Suprapubic skin (tissue), 4 donors: Measurements from ENCODE around the gene PCDH8. TPM values are rescaled to one million over a fixed set of nuclear protein-coding genes. Genes with fewer than 3 reads are reported as not detected.

ENCODE experiments used
- DNase-seq, 2 donors: peaks; one replicate each; pipeline ENCODE4 v3.0.0-alpha.2; 2019; ENCODE audit warnings: low spot score in 2 of 2
- H3K27ac ChIP-seq: fragments of 200-600 bp; sonication (generic); one replicate; pipeline ENCODE4 v1.5.1; 2019
- H3K27me3 ChIP-seq: fragments of 200-600 bp; sonication (generic); one replicate; pipeline ENCODE4 v1.5.1; 2019
- H3K36me3 ChIP-seq: fragments of 200-600 bp; sonication (generic); one replicate; pipeline ENCODE4 v1.5.1; 2019
- H3K4me1 ChIP-seq: fragments of 200-600 bp; sonication (generic); one replicate; pipeline ENCODE4 v1.5.1; 2019
- H3K4me3 ChIP-seq: fragments of 200-600 bp; sonication (generic); one replicate; pipeline ENCODE4 v1.5.1; 2019; ENCODE audit warnings: mild to moderate bottlenecking
- H3K9me3 ChIP-seq: fragments of 200-600 bp; sonication (generic); one replicate; pipeline ENCODE4 v1.5.1; 2019
- CTCF ChIP-seq, 2 donors: fragments of 200-600 bp in 1 of 2; fragments of 450-650 bp in 1 of 2; sonication (generic) in 1 of 2; IDR thresholded peaks; one replicate each; pipeline ENCODE4 v1.5.1; 2016 to 2019; ENCODE audit warnings: antibody characterized with exemption in 2 of 2, mild to moderate bottlenecking in 1 of 2, moderate library complexity in 1 of 2
- EP300 ChIP-seq: sonication (generic); formaldehyde crosslinking; IDR thresholded peaks from one replicate; pipeline ENCODE4 v1.6.1; 2017; ENCODE audit warnings: antibody characterized with exemption
- POLR2A ChIP-seq, 2 donors: fragments of 450-650 bp; IDR thresholded peaks; one replicate each; pipeline ENCODE4 v1.6.1; 2017; ENCODE audit warnings: antibody characterized with exemption in 2 of 2, mild to moderate bottlenecking in 2 of 2, moderate library complexity in 2 of 2
- POLR2AphosphoS5 ChIP-seq, 3 donors: sonication (generic); formaldehyde crosslinking; IDR thresholded peaks; one replicate each; pipeline ENCODE4 v1.6.1; 2017; ENCODE audit warnings: antibody characterized with exemption in 3 of 3
- WGBS: methylation state at CpG from one replicate; pipeline ENCODE4 v1.1.5; 2018; 5-methylcytosine and 5-hydroxymethylcytosine counted together
- total RNA-seq, 4 donors: library from RNA; depleted of rRNA; stranded (reverse); fragments of >200 nt; gene quantifications; one replicate each; pipeline ENCODE4 v1.1.0, GENCODE V29; 2016

Gene PCDH8
- total RNA-seq, 4 donors from 2014 or later: 0.30 to 1.3 (median 0.55) TPM; not detected in 1

DNA sequence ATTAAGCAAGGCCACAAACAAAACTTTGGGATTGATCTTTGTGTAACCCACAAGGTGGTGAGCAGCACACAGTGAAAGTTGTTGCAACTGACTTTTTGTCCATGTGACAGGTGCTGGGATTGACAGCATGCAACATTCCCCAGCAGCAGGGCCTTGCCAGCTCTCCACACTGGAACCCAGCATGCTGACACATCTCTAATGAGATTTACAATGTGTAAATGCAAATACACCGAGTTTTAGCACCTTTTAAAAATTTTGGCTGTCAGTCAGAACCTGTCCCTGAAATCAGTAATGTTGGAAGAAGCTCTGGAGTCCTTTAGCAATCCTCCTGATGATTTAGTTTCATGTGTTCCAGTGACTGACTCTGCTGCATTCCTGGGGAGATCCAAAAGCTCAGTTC is 16.5 kb upstream of the PCDH8 start:
- TF ChIP-seq POLR2A (IDR thresholded peaks at IDR 0.05): no peak
- no peak for TF ChIP-seq EP300
- no peak for TF ChIP-seq POLR2AphosphoS5 (IDR thresholded peaks at IDR 0.05)
- TF ChIP-seq CTCF (IDR thresholded peaks at IDR 0.05): no peak
- H3K4me3 ChIP-seq: no peak overlapping the region
- 8% methylated on average over 1 of the region's 1 CpG for WGBS
- H3K27ac ChIP-seq: no peak overlapping the region
- no peaks in the 10 kb centered on the region for H3K27me3 ChIP-seq
- no peaks in the 10 kb centered on the region for H3K4me1 ChIP-seq
- no peaks in the 10 kb centered on the region for H3K36me3 ChIP-seq
- no peaks in the 10 kb centered on the region for H3K9me3 ChIP-seq
- DNase-seq: no peak

GRCh38 chr13:52862358-52863206 is 14.1 kb upstream of the PCDH8 start:
- Histone ChIP-seq H3K36me3 (no peaks in the 10 kb centered on the region), H3K4me1 (no peaks in the 10 kb centered on the region), H3K27ac (no peak overlapping the region), H3K9me3 (no peaks in the 10 kb centered on the region), H3K4me3 (no peak overlapping the region), H3K27me3 (no peaks in the 10 kb centered on the region)
- WGBS: 54% methylated on average over 3 of the region's 3 CpGs
- TF ChIP-seq EP300: no peak
- peak in 1 of 2 donors; percentile 30 for TF ChIP-seq CTCF (IDR thresholded peaks at IDR 0.05)
- no peak for TF ChIP-seq POLR2AphosphoS5 (IDR thresholded peaks at IDR 0.05)
- DNase-seq: no peak

DNA sequence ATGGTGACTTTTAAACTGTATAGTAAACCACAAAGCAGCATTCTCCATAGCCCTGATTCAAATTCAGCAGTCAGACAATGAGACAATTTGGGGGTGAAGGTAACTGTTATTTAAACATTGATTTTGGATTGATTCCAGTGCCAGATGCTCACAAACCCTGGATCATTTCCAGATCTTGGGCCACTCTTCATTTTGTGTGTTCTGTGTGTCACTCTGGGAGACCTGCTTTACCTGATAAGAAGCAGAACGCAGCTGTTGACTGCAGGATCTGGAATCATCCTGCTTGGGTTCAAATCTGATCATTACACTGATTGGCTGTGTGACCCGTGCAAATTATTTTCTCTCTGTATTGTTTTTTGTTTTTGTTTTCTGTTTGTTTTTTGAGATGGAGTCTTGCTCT is 4.0 kb upstream of the PCDH8 start:
- no peaks in the 10 kb centered on the region for H3K36me3 ChIP-seq
- H3K4me3 ChIP-seq: no peak overlapping the region
- H3K9me3 ChIP-seq: no peaks in the 10 kb centered on the region
- H3K27ac ChIP-seq: no peak overlapping the region
- TF ChIP-seq EP300 (no peak), POLR2AphosphoS5 (IDR thresholded peaks at IDR 0.05) (no peak), POLR2A (IDR thresholded peaks at IDR 0.05) (no peak), CTCF (IDR thresholded peaks at IDR 0.05) (no peak)
- 89% methylated on average over 2 of the region's 2 CpGs for WGBS
- no peak for DNase-seq
- H3K4me1 ChIP-seq: peaks cover 29% of the 10 kb centered on the region
- H3K27me3 ChIP-seq: peaks cover 46% of the 10 kb centered on the region

GRCh38 chr13:52851137-52851962 is 2.9 kb upstream of the PCDH8 start:
- H3K4me1 ChIP-seq: peaks cover 40% of the 10 kb centered on the region
- TF ChIP-seq POLR2AphosphoS5 (IDR thresholded peaks at IDR 0.05) (no peak), EP300 (no peak), POLR2A (IDR thresholded peaks at IDR 0.05) (no peak), CTCF (IDR thresholded peaks at IDR 0.05) (no peak)
- DNase-seq: no peak
- peak overlapping the region; percentile 43 for H3K27ac ChIP-seq
- H3K9me3 ChIP-seq: no peaks in the 10 kb centered on the region
- peak overlapping the region; percentile 81 for H3K4me3 ChIP-seq
- H3K27me3 ChIP-seq: peaks cover 52% of the 10 kb centered on the region
- under 1% methylated on average over 44 of the region's 60 CpGs for WGBS
- H3K36me3 ChIP-seq: no peaks in the 10 kb centered on the region
